ENCODE measurements around the gene GPX4. TPM values are rescaled to one million over a fixed set of nuclear protein-coding genes. Genes with fewer than 3 reads are reported as not detected.

Gene GPX4
- total and polyA plus RNA-seq, 2 of the 13 experiments (the other 11 are each of a cell fraction or from before 2014, with no cell fraction given): 535 to 613 TPM

GRCh38 chr19:1070576-1070930 is 33.2 kb upstream of the GPX4 start:
- ATAC-seq (no peak), DNase-seq (ENCODE audit: low spot score) (no peak), FAIRE-seq (no peak)
- no peak for TF ChIP-seq PBX3 (CRISPR knock-in tag; IDR thresholded peaks at IDR 0.05; ENCODE audit: borderline replicate concordance)
- no peak for TF ChIP-seq ZNF792 (CRISPR knock-in tag; IDR thresholded peaks at IDR 0.05)
- TF ChIP-seq RARA (CRISPR knock-in tag; IDR thresholded peaks at IDR 0.05): no peak
- TF ChIP-seq RBFOX2 (IDR thresholded peaks at IDR 0.05; ENCODE audit: low read depth, low read length): no peak
- TF ChIP-seq ASH2L (IDR thresholded peaks at IDR 0.05; ENCODE audit: insufficient read length, low read depth, low read length): no peak
- no peak for TF ChIP-seq AGO1 (IDR thresholded peaks at IDR 0.05; ENCODE audit: low read depth, low read length, poor library complexity, severe bottlenecking)
- no peak for TF ChIP-seq ZNF609 (CRISPR knock-in tag; IDR thresholded peaks at IDR 0.05; ENCODE audit: borderline replicate concordance)
- TF ChIP-seq CBFB (CRISPR knock-in tag; IDR thresholded peaks at IDR 0.05): no peak
- TF ChIP-seq RBM39 (IDR thresholded peaks at IDR 0.05; ENCODE audit: low read depth, low read length, poor library complexity, severe bottlenecking): no peak
- no peak for TF ChIP-seq E2F5 (CRISPR knock-in tag; conservative IDR thresholded peaks at IDR 0.05)
- no peak for TF ChIP-seq SRSF1 (optimal IDR thresholded peaks at IDR 0.05; ENCODE audit: low read depth, low read length)
- no peak for TF ChIP-seq IKZF5 (CRISPR knock-in tag; IDR thresholded peaks at IDR 0.05)
- no peak for TF ChIP-seq MED8 (CRISPR knock-in tag; IDR thresholded peaks at IDR 0.05; ENCODE audit: insufficient replicate concordance)
- no peak overlapping the region for H3K4me3 ChIP-seq (replicated peaks in 1 of 3; ENCODE audit: insufficient read depth in 1 of 3, low read depth in 2 of 3, low read length in 3 of 3)
- peaks cover 3% of the 10 kb centered on the region; the same call in 1 of the 2 replicates for H4K20me1 ChIP-seq (ENCODE audit: insufficient read depth, low read length)
- H2AFZ ChIP-seq (ENCODE audit: low read length): no peak overlapping the region
- 95% methylated on average over 20 of the region's 21 CpGs for WGBS (ENCODE audit: low lambda C conversion rate)
- H3K4me1 ChIP-seq (ENCODE audit: insufficient read depth, low read length): peaks cover 37% of the 10 kb centered on the region
- H3K27me3 ChIP-seq (ENCODE audit: control insufficient read depth in 1 of 2, insufficient read depth in 2 of 2, low read length in 2 of 2): no peaks in the 10 kb centered on the region
- CTCF ChIA-PET (ENCODE audit: low intra/inter-chr PET ratio, low total read pairs): no interaction called here
- intact Hi-C loops (cut with micrococcal nuclease; ENCODE audit: unreplicated experiment) (no loop called here), in situ Hi-C loops (cut with HindIII; ENCODE audit: extremely low pct_ligation_motif_present, low pct_unique_long_range_greater_than_20kb) (no loop called here)
- H3K27ac ChIP-seq (ENCODE audit: extremely low read length, insufficient read depth, low read length): no peak overlapping the region
- BruUV-seq (replicated peaks): no TSS peak
- no peaks in the 10 kb centered on the region for H3K36me3 ChIP-seq (replicated peaks in 1 of 2; ENCODE audit: control insufficient read depth in 1 of 2, insufficient read depth in 2 of 2, low read length in 2 of 2)
- POLR2A ChIA-PET: no interaction called here
- H3K9me3 ChIP-seq (ENCODE audit: low read length): no peaks in the 10 kb centered on the region
- no peak overlapping the region for H3K9ac ChIP-seq (ENCODE audit: insufficient read depth, low read depth, low read length)
- H3K79me2 ChIP-seq (ENCODE audit: insufficient read depth, low read length): no peaks in the 10 kb centered on the region
- no peak overlapping the region for H3K4me2 ChIP-seq (ENCODE audit: low read depth, low read length)
